K562 (cell line): ENCODE data around the gene PIP5KL1. TPM values are rescaled to one million over a fixed set of nuclear protein-coding genes. Genes with fewer than 3 reads are reported as not detected.

Experiments used
- CCNT2 ChIP-seq: IDR thresholded peaks from 2 replicates; pipeline ENCODE4 v1.6.1; 2011; ENCODE audit warnings: borderline replicate concordance, low read depth, mild to moderate bottlenecking, moderate library complexity, mixed read lengths, low read length; ENCODE audit not compliant: insufficient read length; ENCODE audit errors: extremely low read depth
- DLX4 ChIP-seq: fragments of 250-450 bp; sonication (Bioruptor Pico); IDR thresholded peaks from 2 replicates; pipeline ENCODE4 v1.6.1; 2021; ENCODE audit warnings: mild to moderate bottlenecking
- EP300 ChIP-seq: IDR thresholded peaks from 2 replicates; pipeline ENCODE4 v1.6.1; 2012; ENCODE audit warnings: low read length, improper control_type of control experiment
- ESRRA ChIP-seq: fragments of 450-650 bp; IDR thresholded peaks from 2 replicates; pipeline ENCODE4 v1.6.1; 2014; ENCODE audit warnings: low read depth, mild to moderate bottlenecking, moderate library complexity, borderline replicate concordance
- ETV5 ChIP-seq: sonication (generic); formaldehyde crosslinking; IDR thresholded peaks from 2 replicates; pipeline ENCODE4 v1.4.0; 2020; ENCODE audit warnings: low read depth, mild to moderate bottlenecking, missing genetic modification reagents
- GATAD2A ChIP-seq: fragments of 450-650 bp; IDR thresholded peaks from 2 replicates; pipeline ENCODE4 v1.6.1; 2017
- HDAC1 ChIP-seq, 2 experiments: fragments of 450-650 bp; IDR thresholded peaks; 2 replicates each; pipeline ENCODE4 v1.6.1; 2016 to 2017; ENCODE audit warnings: inconsistent platforms in 1 of 2, mild to moderate bottlenecking in 1 of 2, moderate library complexity in 1 of 2
- HDAC8 ChIP-seq: fragments of 450-650 bp; IDR thresholded peaks from 2 replicates; pipeline ENCODE4 v1.6.1; 2016; ENCODE audit warnings: mild to moderate bottlenecking, missing genetic modification characterization, moderate library complexity, missing compliant biosample characterization
- HLTF ChIP-seq: fragments of 450-650 bp; IDR thresholded peaks from 2 replicates; pipeline ENCODE4 v1.6.1; 2016
- HMGN3 ChIP-seq: IDR thresholded peaks from 2 replicates; pipeline ENCODE4 v1.6.1; 2011; ENCODE audit warnings: borderline replicate concordance, low read depth, mild to moderate bottlenecking, mixed read lengths, low read length; ENCODE audit not compliant: insufficient read length; ENCODE audit errors: extremely low read depth
- IRF9 ChIP-seq: fragments of 450-650 bp; IDR thresholded peaks from 2 replicates; pipeline ENCODE4 v1.6.1; 2016; ENCODE audit warnings: missing biosample characterization, missing genetic modification characterization
- KDM1A ChIP-seq, 2 experiments: fragments of 450-650 bp; IDR thresholded peaks; 2 replicates each; pipeline ENCODE4 v1.6.1; 2016; ENCODE audit warnings: mild to moderate bottlenecking in 2 of 2
- NCOA6 ChIP-seq: fragments of 450-650 bp; IDR thresholded peaks from 2 replicates; pipeline ENCODE4 v1.6.1; 2017; ENCODE audit warnings: mild to moderate bottlenecking
- NCOR1 ChIP-seq: fragments of 450-650 bp; IDR thresholded peaks from 2 replicates; pipeline ENCODE4 v1.6.1; 2016; ENCODE audit warnings: mild to moderate bottlenecking, moderate library complexity
- SIX5 ChIP-seq, 2 experiments: IDR thresholded peaks; 2 replicates each; pipeline ENCODE4 v1.6.1; 2011; ENCODE audit warnings: low read length in 2 of 2, borderline replicate concordance in 1 of 2, low read depth in 1 of 2, mild to moderate bottlenecking in 1 of 2, moderate library complexity in 1 of 2; ENCODE audit not compliant: insufficient read depth in 1 of 2
- SNAPC5 ChIP-seq: fragments of 250-450 bp; sonication (Bioruptor Pico); IDR thresholded peaks from 2 replicates; pipeline ENCODE4 v1.8.0; 2021; ENCODE audit warnings: moderate library complexity, mild to moderate bottlenecking, inconsistent platforms
- ZNF165 ChIP-seq: fragments of 250-450 bp; sonication (Bioruptor Pico); IDR thresholded peaks from 2 replicates; pipeline ENCODE4 v1.4.0; 2020; ENCODE audit warnings: borderline replicate concordance
- ZNF197 ChIP-seq: fragments of 200-800 bp; sonication (Bioruptor generic); IDR thresholded peaks from 2 replicates; pipeline ENCODE4 v1.6.1; 2016; ENCODE audit warnings: low read depth, missing genetic modification characterization, missing compliant biosample characterization
- ZNF263 ChIP-seq: sonication (generic); formaldehyde crosslinking; IDR thresholded peaks from 2 replicates; pipeline ENCODE4 v1.8.0; 2022; ENCODE audit warnings: mild to moderate bottlenecking, missing genetic modification reagents, borderline replicate concordance
- ZNF324 ChIP-seq: fragments of 250-450 bp; sonication (Bioruptor Pico); IDR thresholded peaks from 2 replicates; pipeline ENCODE4 v1.4.0; 2020; ENCODE audit warnings: mild to moderate bottlenecking
- polyA plus RNA-seq, 8 experiments: library from polyadenylated mRNA; depleted of rRNA in 4 of 8; stranded (reverse) in 5 of 8; unstranded in 3 of 8; fragments of >200 nt; fragmentation: Nextera tagmentation in 2 of 8; fragmentation: Illumina TruSeq in 1 of 8; extraction: Ambion mirVana in 2 of 8; extraction: Trizol in 1 of 8; gene quantifications; 2 replicates each; pipeline versions ENCODE4 v1.2.1 to v1.2.3, GENCODE V29; 2011 to 2014; ENCODE audit warnings: inconsistent platforms in 1 of 8, missing spikeins in 1 of 8
- total RNA-seq, 7 experiments: library from RNA; depleted of rRNA in 6 of 7; stranded (reverse); fragments of >200 nt in 6 of 7; fragmentation: Illumina TruSeq in 2 of 7; extraction: Trizol in 2 of 7; gene quantifications; 2 replicates each; pipeline versions ENCODE4 v1.2.1 to v1.2.3, GENCODE V29; 2011 to 2021; ENCODE audit warnings: low replicate concordance in 1 of 7
- TF ChIP-seq, protein P1 (sequence below): sonication (generic); formaldehyde crosslinking; IDR thresholded peaks from 2 replicates; pipeline ENCODE4 v1.8.1; 2023; ENCODE audit warnings: mild to moderate bottlenecking, missing genetic modification reagents
- TF ChIP-seq, protein P2 (sequence below): fragments of 250-450 bp; sonication (Bioruptor Pico); IDR thresholded peaks from 2 replicates; pipeline ENCODE4 v1.8.0; 2022; ENCODE audit warnings: inconsistent platforms

PIP5KL1 gene
- total and polyA plus RNA-seq, 9 of the 15 experiments (the other 6 are each of a cell fraction or from before 2014, with no cell fraction given) = 0.18 to 4.8 (median 1.2) TPM

DNA sequence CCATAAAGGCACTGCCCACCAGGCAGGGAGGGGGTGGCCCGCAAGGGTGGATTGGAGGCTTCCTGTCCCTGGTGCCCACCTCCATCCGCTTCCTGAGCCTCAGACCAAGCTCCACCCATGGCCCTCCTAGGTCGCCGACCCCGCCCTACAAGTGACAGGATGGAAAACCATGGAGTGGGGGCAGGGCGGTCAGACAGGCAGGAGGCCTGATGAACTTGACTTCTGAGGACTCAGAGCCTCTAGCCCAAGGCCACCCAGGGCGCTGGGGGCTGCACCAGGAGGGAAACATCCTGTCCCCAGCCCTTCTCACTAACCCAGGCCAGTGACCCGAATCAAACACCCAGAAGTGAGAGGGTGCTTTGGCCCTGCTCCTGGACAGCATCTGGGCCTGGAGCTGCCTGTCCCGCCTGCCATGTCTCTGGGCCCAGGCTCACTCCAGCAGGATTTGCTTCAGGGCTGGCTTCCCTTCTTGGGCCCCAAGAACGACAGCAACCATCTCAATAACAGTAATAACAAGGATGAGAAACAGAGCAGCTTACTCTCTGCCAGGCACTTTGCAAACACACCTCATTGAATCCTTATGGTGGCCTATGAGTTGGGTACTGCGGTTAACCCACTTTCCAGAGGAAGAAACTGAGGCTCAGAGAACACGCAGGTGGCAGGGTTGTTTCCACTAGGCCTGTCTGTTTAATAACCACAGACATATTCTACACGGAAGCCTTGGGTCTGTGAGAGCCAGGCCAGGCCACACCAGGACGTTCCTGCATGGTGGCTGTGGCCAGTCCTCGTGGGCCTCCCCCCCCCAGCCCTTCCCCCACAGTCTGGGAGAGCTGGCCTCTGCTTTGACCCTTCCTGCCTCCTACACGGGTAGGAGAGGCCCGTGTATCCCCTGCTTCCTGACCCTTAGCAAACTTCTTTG, 26.8 kb downstream of the PIP5KL1 start (continued):
- TF ChIP-seq, protein P1, sequence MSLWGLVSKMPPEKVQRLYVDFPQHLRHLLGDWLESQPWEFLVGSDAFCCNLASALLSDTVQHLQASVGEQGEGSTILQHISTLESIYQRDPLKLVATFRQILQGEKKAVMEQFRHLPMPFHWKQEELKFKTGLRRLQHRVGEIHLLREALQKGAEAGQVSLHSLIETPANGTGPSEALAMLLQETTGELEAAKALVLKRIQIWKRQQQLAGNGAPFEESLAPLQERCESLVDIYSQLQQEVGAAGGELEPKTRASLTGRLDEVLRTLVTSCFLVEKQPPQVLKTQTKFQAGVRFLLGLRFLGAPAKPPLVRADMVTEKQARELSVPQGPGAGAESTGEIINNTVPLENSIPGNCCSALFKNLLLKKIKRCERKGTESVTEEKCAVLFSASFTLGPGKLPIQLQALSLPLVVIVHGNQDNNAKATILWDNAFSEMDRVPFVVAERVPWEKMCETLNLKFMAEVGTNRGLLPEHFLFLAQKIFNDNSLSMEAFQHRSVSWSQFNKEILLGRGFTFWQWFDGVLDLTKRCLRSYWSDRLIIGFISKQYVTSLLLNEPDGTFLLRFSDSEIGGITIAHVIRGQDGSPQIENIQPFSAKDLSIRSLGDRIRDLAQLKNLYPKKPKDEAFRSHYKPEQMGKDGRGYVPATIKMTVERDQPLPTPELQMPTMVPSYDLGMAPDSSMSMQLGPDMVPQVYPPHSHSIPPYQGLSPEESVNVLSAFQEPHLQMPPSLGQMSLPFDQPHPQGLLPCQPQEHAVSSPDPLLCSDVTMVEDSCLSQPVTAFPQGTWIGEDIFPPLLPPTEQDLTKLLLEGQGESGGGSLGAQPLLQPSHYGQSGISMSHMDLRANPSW (CRISPR knock-in tag) = no peak
- TF ChIP-seq IRF9 (tag) = no peak
- TF ChIP-seq HLTF = no peak
- no peak for TF ChIP-seq HDAC8 (tag)
- peak; percentile 54; the same call in 1 of the 2 replicates for TF ChIP-seq ETV5 (CRISPR knock-in tag)
- no peak for TF ChIP-seq DLX4 (CRISPR knock-in tag)
- TF ChIP-seq ZNF263 = no peak
- peak; percentile 39 for TF ChIP-seq HMGN3
- TF ChIP-seq ZNF197 (CRISPR knock-in tag) = no peak
- peak; percentile 35 for TF ChIP-seq CCNT2
- TF ChIP-seq, protein P2, sequence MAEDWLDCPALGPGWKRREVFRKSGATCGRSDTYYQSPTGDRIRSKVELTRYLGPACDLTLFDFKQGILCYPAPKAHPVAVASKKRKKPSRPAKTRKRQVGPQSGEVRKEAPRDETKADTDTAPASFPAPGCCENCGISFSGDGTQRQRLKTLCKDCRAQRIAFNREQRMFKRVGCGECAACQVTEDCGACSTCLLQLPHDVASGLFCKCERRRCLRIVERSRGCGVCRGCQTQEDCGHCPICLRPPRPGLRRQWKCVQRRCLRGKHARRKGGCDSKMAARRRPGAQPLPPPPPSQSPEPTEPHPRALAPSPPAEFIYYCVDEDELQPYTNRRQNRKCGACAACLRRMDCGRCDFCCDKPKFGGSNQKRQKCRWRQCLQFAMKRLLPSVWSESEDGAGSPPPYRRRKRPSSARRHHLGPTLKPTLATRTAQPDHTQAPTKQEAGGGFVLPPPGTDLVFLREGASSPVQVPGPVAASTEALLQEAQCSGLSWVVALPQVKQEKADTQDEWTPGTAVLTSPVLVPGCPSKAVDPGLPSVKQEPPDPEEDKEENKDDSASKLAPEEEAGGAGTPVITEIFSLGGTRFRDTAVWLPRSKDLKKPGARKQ (CRISPR knock-in tag) = no peak
- TF ChIP-seq NCOA6 = no peak
- peak in 1 of 2 experiments; percentile 34; a peak in 2 of 4 replicates for TF ChIP-seq HDAC1 (IDR thresholded peaks at IDR 0.05)
- 0 out of 2 replicates have a peak, but pooled peaks have one; percentile 15 for TF ChIP-seq ESRRA
- peak in 1 of 2 experiments; percentile 41; a peak in 1 of 4 replicates for TF ChIP-seq KDM1A (IDR thresholded peaks at IDR 0.05)
- peak; percentile 50 for TF ChIP-seq EP300
- no peak for TF ChIP-seq ZNF324 (CRISPR knock-in tag)
- no peak for TF ChIP-seq ZNF165 (CRISPR knock-in tag)
- TF ChIP-seq SIX5 (IDR thresholded peaks at IDR 0.05; ENCODE audit: borderline replicate concordance in 1 of 2, insufficient read depth in 1 of 2, low read depth in 1 of 2, low read length in 2 of 2) = no peak
- no peak for TF ChIP-seq GATAD2A
- no peak for TF ChIP-seq NCOR1
- no peak for TF ChIP-seq SNAPC5 (CRISPR knock-in tag)
